Stomach (tissue), 4 donors: ENCODE results near the gene RPS24.

Experiments
- CTCF ChIP-seq, 7 experiments: fragments of 450-650 bp in 4 of 7; fragments of 200-600 bp in 3 of 7; sonication (generic) in 3 of 7; IDR thresholded peaks; one replicate each; pipeline ENCODE4 v1.5.1; 2016 to 2019; ENCODE audit warnings: antibody characterized with exemption in 7 of 7, control low read depth in 2 of 7, mild to moderate bottlenecking in 1 of 7
- EP300 ChIP-seq: sonication (generic); formaldehyde crosslinking; IDR thresholded peaks from one replicate; pipeline ENCODE4 v1.6.1; 2017; ENCODE audit warnings: antibody characterized with exemption
- POLR2A ChIP-seq, 4 donors: fragments of 450-650 bp; IDR thresholded peaks; one replicate each; pipeline ENCODE4 v1.6.1; 2016; ENCODE audit warnings: antibody characterized with exemption in 4 of 4, control low read depth in 2 of 4, mild to moderate bottlenecking in 1 of 4, moderate library complexity in 1 of 4

GRCh38 chr10:78079411-78079810, 45.7 kb downstream of the RPS24 start:
- TF ChIP-seq CTCF (IDR thresholded peaks at IDR 0.05) (no peak), POLR2A (IDR thresholded peaks at IDR 0.05) (no peak), EP300 (no peak)
